Measurements from ENCODE around the gene IDUA. TPM values are rescaled to one million over a fixed set of nuclear protein-coding genes. Genes with fewer than 3 reads are reported as not detected.

Gene IDUA
- total and polyA plus RNA-seq, 10 of the 15 experiments (the other 5 are each of a cell fraction or from before 2014, with no cell fraction given): 0.05 to 7.6 (median 1.4) TPM; not detected in 1

DNA sequence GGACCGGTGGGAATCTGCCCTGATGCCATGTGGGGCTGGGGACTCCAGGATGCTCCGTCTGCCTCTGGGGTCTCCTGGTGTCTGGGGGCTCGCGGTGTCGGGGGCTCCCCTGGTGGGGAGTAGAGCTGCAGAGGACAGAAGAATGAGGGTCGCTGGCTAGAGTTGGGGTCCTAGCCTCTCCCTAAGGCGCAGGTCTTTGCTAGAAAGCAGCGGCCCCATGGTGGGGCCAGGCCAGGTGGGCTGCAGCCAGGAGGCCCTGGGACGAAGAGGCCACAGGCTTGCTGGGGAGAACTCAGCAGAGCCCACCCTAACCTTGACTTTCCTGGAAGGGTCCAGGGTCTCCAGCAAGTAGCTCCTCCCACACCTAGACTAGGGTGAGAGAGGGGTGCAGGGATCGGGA, 46.0 kb downstream of the IDUA start (continued):
- TF ChIP-seq, protein P1, sequence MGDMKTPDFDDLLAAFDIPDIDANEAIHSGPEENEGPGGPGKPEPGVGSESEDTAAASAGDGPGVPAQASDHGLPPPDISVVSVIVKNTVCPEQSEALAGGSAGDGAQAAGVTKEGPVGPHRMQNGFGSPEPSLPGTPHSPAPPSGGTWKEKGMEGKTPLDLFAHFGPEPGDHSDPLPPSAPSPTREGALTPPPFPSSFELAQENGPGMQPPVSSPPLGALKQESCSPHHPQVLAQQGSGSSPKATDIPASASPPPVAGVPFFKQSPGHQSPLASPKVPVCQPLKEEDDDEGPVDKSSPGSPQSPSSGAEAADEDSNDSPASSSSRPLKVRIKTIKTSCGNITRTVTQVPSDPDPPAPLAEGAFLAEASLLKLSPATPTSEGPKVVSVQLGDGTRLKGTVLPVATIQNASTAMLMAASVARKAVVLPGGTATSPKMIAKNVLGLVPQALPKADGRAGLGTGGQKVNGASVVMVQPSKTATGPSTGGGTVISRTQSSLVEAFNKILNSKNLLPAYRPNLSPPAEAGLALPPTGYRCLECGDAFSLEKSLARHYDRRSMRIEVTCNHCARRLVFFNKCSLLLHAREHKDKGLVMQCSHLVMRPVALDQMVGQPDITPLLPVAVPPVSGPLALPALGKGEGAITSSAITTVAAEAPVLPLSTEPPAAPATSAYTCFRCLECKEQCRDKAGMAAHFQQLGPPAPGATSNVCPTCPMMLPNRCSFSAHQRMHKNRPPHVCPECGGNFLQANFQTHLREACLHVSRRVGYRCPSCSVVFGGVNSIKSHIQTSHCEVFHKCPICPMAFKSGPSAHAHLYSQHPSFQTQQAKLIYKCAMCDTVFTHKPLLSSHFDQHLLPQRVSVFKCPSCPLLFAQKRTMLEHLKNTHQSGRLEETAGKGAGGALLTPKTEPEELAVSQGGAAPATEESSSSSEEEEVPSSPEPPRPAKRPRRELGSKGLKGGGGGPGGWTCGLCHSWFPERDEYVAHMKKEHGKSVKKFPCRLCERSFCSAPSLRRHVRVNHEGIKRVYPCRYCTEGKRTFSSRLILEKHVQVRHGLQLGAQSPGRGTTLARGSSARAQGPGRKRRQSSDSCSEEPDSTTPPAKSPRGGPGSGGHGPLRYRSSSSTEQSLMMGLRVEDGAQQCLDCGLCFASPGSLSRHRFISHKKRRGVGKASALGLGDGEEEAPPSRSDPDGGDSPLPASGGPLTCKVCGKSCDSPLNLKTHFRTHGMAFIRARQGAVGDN (IDR thresholded peaks at IDR 0.05): no peak

- ATAC-seq (no peak), DNase-seq (ENCODE audit: low read depth, low spot score) (no peak), FAIRE-seq (no peak)
- in situ Hi-C loops (cut with MboI): no loop called here
- no peaks in the 10 kb centered on the region for H3K27me3 ChIP-seq (replicated peaks in 1 of 2; ENCODE audit: control insufficient read depth in 2 of 2, insufficient read depth in 2 of 2, low read length in 1 of 2)
- no peak overlapping the region for H2AFZ ChIP-seq (ENCODE audit: control insufficient read depth, low read depth, low read length)
- no peak overlapping the region for H3K4me2 ChIP-seq (ENCODE audit: control insufficient read depth, insufficient read depth)
- no peak overlapping the region for H3K27ac ChIP-seq (ENCODE audit: control insufficient read depth, insufficient read depth)
- intact Hi-C loops (cut with micrococcal nuclease; ENCODE audit: unreplicated experiment): no loop called here
- ChIA-PET CTCF (no interaction called here), RAD21 (ENCODE audit: unreplicated experiment) (no interaction called here), POLR2A (no interaction called here), SMC1A (ENCODE audit: uncharacterized antibody, unreplicated experiment) (no interaction called here)
- no peaks in the 10 kb centered on the region for H3K4me1 ChIP-seq (ENCODE audit: control insufficient read depth, insufficient read depth, low read length)
- 52% methylated on average over 35 of the region's 35 CpGs for WGBS (ENCODE audit: insufficient coverage, insufficient replicate concordance, low lambda C conversion rate, missing lambda C conversion rate)
- H3K9me3 ChIP-seq (replicated peaks; ENCODE audit: control insufficient read depth, insufficient read depth, low read length): no peaks in the 10 kb centered on the region
- no peak overlapping the region for H3K4me3 ChIP-seq
- H4K20me1 ChIP-seq (ENCODE audit: control insufficient read depth, insufficient read depth): no peaks in the 10 kb centered on the region
- no peak overlapping the region for H3K9ac ChIP-seq (ENCODE audit: control insufficient read depth, insufficient read depth, low read length)
- BruUV-seq (replicated peaks): no TSS peak
- H3K36me3 ChIP-seq (ENCODE audit: control insufficient read depth in 2 of 2, insufficient read depth in 2 of 2, low read length in 1 of 2): no peaks in the 10 kb centered on the region
- no peaks in the 10 kb centered on the region for H3K79me2 ChIP-seq (ENCODE audit: control insufficient read depth, insufficient read depth, low read length)
- TF ChIP-seq, protein P2, sequence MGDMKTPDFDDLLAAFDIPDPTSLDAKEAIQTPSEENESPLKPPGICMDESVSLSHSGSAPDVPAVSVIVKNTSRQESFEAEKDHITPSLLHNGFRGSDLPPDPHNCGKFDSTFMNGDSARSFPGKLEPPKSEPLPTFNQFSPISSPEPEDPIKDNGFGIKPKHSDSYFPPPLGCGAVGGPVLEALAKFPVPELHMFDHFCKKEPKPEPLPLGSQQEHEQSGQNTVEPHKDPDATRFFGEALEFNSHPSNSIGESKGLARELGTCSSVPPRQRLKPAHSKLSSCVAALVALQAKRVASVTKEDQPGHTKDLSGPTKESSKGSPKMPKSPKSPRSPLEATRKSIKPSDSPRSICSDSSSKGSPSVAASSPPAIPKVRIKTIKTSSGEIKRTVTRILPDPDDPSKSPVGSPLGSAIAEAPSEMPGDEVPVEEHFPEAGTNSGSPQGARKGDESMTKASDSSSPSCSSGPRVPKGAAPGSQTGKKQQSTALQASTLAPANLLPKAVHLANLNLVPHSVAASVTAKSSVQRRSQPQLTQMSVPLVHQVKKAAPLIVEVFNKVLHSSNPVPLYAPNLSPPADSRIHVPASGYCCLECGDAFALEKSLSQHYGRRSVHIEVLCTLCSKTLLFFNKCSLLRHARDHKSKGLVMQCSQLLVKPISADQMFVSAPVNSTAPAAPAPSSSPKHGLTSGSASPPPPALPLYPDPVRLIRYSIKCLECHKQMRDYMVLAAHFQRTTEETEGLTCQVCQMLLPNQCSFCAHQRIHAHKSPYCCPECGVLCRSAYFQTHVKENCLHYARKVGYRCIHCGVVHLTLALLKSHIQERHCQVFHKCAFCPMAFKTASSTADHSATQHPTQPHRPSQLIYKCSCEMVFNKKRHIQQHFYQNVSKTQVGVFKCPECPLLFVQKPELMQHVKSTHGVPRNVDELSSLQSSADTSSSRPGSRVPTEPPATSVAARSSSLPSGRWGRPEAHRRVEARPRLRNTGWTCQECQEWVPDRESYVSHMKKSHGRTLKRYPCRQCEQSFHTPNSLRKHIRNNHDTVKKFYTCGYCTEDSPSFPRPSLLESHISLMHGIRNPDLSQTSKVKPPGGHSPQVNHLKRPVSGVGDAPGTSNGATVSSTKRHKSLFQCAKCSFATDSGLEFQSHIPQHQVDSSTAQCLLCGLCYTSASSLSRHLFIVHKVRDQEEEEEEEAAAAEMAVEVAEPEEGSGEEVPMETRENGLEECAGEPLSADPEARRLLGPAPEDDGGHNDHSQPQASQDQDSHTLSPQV (IDR thresholded peaks at IDR 0.05): no peak
- TF ChIP-seq IRF4 (IDR thresholded peaks at IDR 0.05; ENCODE audit: low read depth, low read length): no peak
- no peak for TF ChIP-seq NRF1 (conservative IDR thresholded peaks at IDR 0.05; ENCODE audit: low read depth, low read length)
- no peak for TF ChIP-seq POLR2AphosphoS2 (IDR thresholded peaks at IDR 0.05; ENCODE audit: low read depth, low read length)
- no peak for TF ChIP-seq TBL1XR1 (IDR thresholded peaks at IDR 0.05; ENCODE audit: low read depth, low read length)
- no peak for TF ChIP-seq SKIL (IDR thresholded peaks at IDR 0.05; ENCODE audit: low read depth, poor library complexity, severe bottlenecking)
- no peak for TF ChIP-seq ELK1 (IDR thresholded peaks at IDR 0.05; ENCODE audit: low read depth, low read length)
- no peak for TF ChIP-seq TCF3 (IDR thresholded peaks at IDR 0.05; ENCODE audit: borderline replicate concordance, insufficient read depth, low read depth, low read length)
Measured at GRCh38 chr4:1033840-1034551, 47.2 kb downstream of the IDUA start.

Data from GM12878 (cell line).